DMS 273 (cell line): ENCODE measurements around the gene MCC.
A peak's percentile ranks its signal among the peaks of the same experiment; 100 is the strongest.
"Not testable (repeated sequence)": the region's sequence is repeated elsewhere in the genome, so short reads cannot be mapped to it uniquely, and the experiment has no call there.

Source experiments
- DNase-seq: peaks from one replicate; lab custom pipeline; 2025; ENCODE audit not compliant: unreplicated experiment; lab: John Stamatoyannopoulos, UW

Gene MCC

GRCh38 chr5:113491022-113491421 is 2.8 kb upstream of the MCC start:
- DNase-seq: no peak

- no peak for DNase-seq
These were observed 2.1 kb upstream of the MCC start for GRCh38 chr5:113490317-113490716.

GRCh38 chr5:113489299-113489698 is 1.0 kb upstream of the MCC start:
- DNase-seq: peak; percentile 38

GRCh38 chr5:113488645-113489184 is 462 bp upstream of the MCC start:
- no peak for DNase-seq

GRCh38 chr5:113487416-113487780 is 855 bp downstream of the MCC start:
- peak; percentile 74 for DNase-seq

GRCh38 chr5:113480243-113480642 is 8.0 kb downstream of the MCC start:
- no peak for DNase-seq

- DNase-seq: no peak
These were observed 9.6 kb downstream of the MCC start for GRCh38 chr5:113478691-113479090.

GRCh38 chr5:113474100-113474728 is 14.0 kb downstream of the MCC start:
- no peak for DNase-seq

GRCh38 chr5:113463032-113463431 is 25.2 kb downstream of the MCC start:
- no peak for DNase-seq

- DNase-seq: not testable (repeated sequence)
These were observed 31.1 kb downstream of the MCC start for GRCh38 chr5:113457106-113457505.

GRCh38 chr5:113452941-113453340 is 35.3 kb downstream of the MCC start:
- no peak for DNase-seq

GRCh38 chr5:113451797-113452196 is 36.5 kb downstream of the MCC start:
- peak; percentile 52 for DNase-seq

- peak; percentile 23 for DNase-seq
These were observed 37.3 kb downstream of the MCC start for GRCh38 chr5:113450929-113451328.

GRCh38 chr5:113450462-113450861 is 37.8 kb downstream of the MCC start:
- peak; percentile 58 for DNase-seq

- DNase-seq: no peak
These were observed 40.0 kb downstream of the MCC start for GRCh38 chr5:113448252-113448651.

GRCh38 chr5:113447498-113448050 is 40.7 kb downstream of the MCC start:
- peak; percentile 86 for DNase-seq

- peak; percentile 76 for DNase-seq
These were observed 41.8 kb downstream of the MCC start for GRCh38 chr5:113446358-113446927.

- DNase-seq: peak; percentile 24
These were observed 51.1 kb downstream of the MCC start for GRCh38 chr5:113437111-113437510.

GRCh38 chr5:113435575-113435974 is 52.7 kb downstream of the MCC start:
- DNase-seq: peak; percentile 73

GRCh38 chr5:113434889-113435288 is 53.4 kb downstream of the MCC start, which contains the start of gene TSSK1B:
Gene TSSK1B, minus strand, starts transcription at chr5:113434989. Its CDS starts 150 bp downstream, at chr5:113434839.
- no peak for DNase-seq

GRCh38 chr5:113433862-113434612 is 54.2 kb downstream of the MCC start:
- no peak for DNase-seq

GRCh38 chr5:113433071-113433470 is 55.2 kb downstream of the MCC start:
- no peak for DNase-seq
